ENCODE data around the gene ABHD17A.

DNA sequence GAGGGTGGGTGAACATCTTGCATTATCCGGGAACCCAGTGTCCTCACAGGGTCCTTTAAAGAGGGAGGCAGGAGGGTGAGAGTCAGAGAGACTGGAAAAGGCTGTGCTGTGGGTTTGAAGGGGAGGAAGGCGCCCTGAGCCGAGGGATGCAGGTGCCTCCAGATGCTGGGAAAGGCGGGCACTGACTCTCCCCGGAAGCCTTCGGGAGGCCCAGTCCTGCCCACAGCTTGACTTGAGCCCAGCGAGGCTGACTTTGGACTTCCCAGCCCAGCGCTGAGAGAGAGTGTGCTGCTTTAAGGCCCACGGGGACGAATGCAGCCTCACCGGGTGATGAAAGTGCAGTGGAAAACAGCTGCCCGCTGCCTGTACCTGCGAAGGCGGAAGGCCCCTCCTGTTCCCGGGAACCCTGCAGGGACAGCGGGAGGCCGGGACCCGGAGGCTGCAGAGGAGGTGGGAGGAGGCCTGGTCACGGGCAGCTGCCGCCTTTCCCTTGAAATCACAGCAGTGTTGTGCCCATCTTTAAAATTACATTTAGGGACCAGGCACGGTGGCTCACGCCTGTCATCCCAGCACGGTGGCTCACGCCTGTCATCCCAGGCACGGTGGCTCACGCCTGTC, 53.1 kb downstream of the ABHD17A start:
- TF ChIP-seq, protein P1, sequence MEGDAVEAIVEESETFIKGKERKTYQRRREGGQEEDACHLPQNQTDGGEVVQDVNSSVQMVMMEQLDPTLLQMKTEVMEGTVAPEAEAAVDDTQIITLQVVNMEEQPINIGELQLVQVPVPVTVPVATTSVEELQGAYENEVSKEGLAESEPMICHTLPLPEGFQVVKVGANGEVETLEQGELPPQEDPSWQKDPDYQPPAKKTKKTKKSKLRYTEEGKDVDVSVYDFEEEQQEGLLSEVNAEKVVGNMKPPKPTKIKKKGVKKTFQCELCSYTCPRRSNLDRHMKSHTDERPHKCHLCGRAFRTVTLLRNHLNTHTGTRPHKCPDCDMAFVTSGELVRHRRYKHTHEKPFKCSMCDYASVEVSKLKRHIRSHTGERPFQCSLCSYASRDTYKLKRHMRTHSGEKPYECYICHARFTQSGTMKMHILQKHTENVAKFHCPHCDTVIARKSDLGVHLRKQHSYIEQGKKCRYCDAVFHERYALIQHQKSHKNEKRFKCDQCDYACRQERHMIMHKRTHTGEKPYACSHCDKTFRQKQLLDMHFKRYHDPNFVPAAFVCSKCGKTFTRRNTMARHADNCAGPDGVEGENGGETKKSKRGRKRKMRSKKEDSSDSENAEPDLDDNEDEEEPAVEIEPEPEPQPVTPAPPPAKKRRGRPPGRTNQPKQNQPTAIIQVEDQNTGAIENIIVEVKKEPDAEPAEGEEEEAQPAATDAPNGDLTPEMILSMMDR (conservative IDR thresholded peaks at IDR 0.05 in 1 of 2, IDR thresholded peaks at IDR 0.05 in 1 of 2; ENCODE audit: low read depth in 1 of 2, low read length in 2 of 2): no peak
- no peak for TF ChIP-seq EZH2 (IDR thresholded peaks at IDR 0.05; ENCODE audit: low read length, missing control alignments)
